NCI-H748 (cell line): Measurements from ENCODE around the gene C9orf72.

Experiments
- DNase-seq: peaks from one replicate; lab custom pipeline; 2025; ENCODE audit not compliant: unreplicated experiment; lab: John Stamatoyannopoulos, UW

Gene C9orf72

GRCh38 chr9:27539479-27540441 lies 33.5 kb downstream of the C9orf72 start:
- no peak for DNase-seq

- no peak for DNase-seq
Measured at GRCh38 chr9:27538647-27539046, 34.6 kb downstream of the C9orf72 start.

GRCh38 chr9:27537756-27538155 lies 35.5 kb downstream of the C9orf72 start:
- DNase-seq = no peak

GRCh38 chr9:27537027-27537435 lies 36.2 kb downstream of the C9orf72 start:
- DNase-seq = no peak

- DNase-seq = no peak
Measured at GRCh38 chr9:27536168-27536567, 37.1 kb downstream of the C9orf72 start.

GRCh38 chr9:27535701-27536118 lies 37.6 kb downstream of the C9orf72 start:
- DNase-seq = no peak

GRCh38 chr9:27534658-27535209 lies 38.5 kb downstream of the C9orf72 start:
- no peak for DNase-seq

- no peak for DNase-seq
Measured at GRCh38 chr9:27534131-27534530, 39.1 kb downstream of the C9orf72 start.

- no peak for DNase-seq
Measured at GRCh38 chr9:27533311-27533710, 40.0 kb downstream of the C9orf72 start.

GRCh38 chr9:27532046-27532445 lies 41.2 kb downstream of the C9orf72 start:
- DNase-seq = no peak

- DNase-seq = peak; percentile 17
Measured at GRCh38 chr9:27530915-27531755, 42.1 kb downstream of the C9orf72 start.

- peak; percentile 87 for DNase-seq
Measured at GRCh38 chr9:27529316-27530278, 43.7 kb downstream of the C9orf72 start, which contains the start of gene MOB3B. TSS of gene MOB3B (minus strand) at chr9:27529814. CDS start at chr9:27455550, 74,264 bp downstream.

- peak; percentile 59 for DNase-seq
Measured at GRCh38 chr9:27528886-27529315, 44.4 kb downstream of the C9orf72 start.

GRCh38 chr9:27528076-27528885 lies 45.0 kb downstream of the C9orf72 start:
- DNase-seq = no peak

- DNase-seq = no peak
Measured at GRCh38 chr9:27527702-27528075, 45.6 kb downstream of the C9orf72 start.

GRCh38 chr9:27524236-27524635 lies 49.0 kb downstream of the C9orf72 start, which contains the start of gene IFNK:
TSS of gene IFNK (plus strand) at chr9:27524290. CDS start at chr9:27524337, 47 bp downstream.
- DNase-seq = no peak

- DNase-seq = no peak
Measured at GRCh38 chr9:27523141-27523540, 50.1 kb downstream of the C9orf72 start.

GRCh38 chr9:27520986-27521385 lies 52.3 kb downstream of the C9orf72 start:
- no peak for DNase-seq
